MM.1S (cell line): Measurements from ENCODE around the gene ARMCX4.

ENCODE experiments used
- DNase-seq: peaks from one replicate; pipeline ENCODE4 v3.0.0-alpha.2; 2015
- H2AFZ ChIP-seq: fragments of 300-600 bp; sonication (generic); 2 replicates; pipeline ENCODE4 v1.6.0; 2016; ENCODE audit warnings: antibody characterized with exemption, low read length
- H3F3A ChIP-seq: fragments of 300-600 bp; sonication (generic); 2 replicates; pipeline ENCODE4 v1.6.1; 2016; ENCODE audit warnings: mild to moderate bottlenecking, antibody characterized with exemption, low read length, moderate library complexity, mixed read lengths; ENCODE audit not compliant: insufficient read depth
- H3K27ac ChIP-seq: fragments of 300-600 bp; sonication (generic); 2 replicates; pipeline ENCODE4 v1.5.1; 2016; ENCODE audit warnings: mild to moderate bottlenecking, low read length
- H3K27me3 ChIP-seq: fragments of 300-600 bp; sonication (generic); replicated peaks from 2 replicates; pipeline ENCODE4 v1.6.0; 2016; ENCODE audit warnings: low read length; ENCODE audit not compliant: insufficient read depth
- H3K36me3 ChIP-seq: fragments of 300-600 bp; sonication (generic); replicated peaks from 2 replicates; pipeline ENCODE4 v1.6.1; 2016; ENCODE audit warnings: mild to moderate bottlenecking, low read length, mixed read lengths; ENCODE audit not compliant: insufficient read depth
- H3K4me1 ChIP-seq: fragments of 300-600 bp; sonication (generic); 2 replicates; pipeline ENCODE4 v1.6.1; 2016; ENCODE audit warnings: low read length, mixed read lengths
- H3K4me2 ChIP-seq: fragments of 300-600 bp; sonication (generic); 2 replicates; pipeline ENCODE4 v1.6.0; 2016; ENCODE audit warnings: low read depth, low read length
- H3K4me3 ChIP-seq: fragments of 300-600 bp; sonication (generic); 2 replicates; pipeline ENCODE4 v1.5.1; 2016; ENCODE audit warnings: low read length, mixed read lengths
- H3K79me2 ChIP-seq: fragments of 300-600 bp; sonication (generic); 2 replicates; pipeline ENCODE4 v1.6.1; 2016; ENCODE audit warnings: mixed run types, low read length, mixed read lengths
- H3K9ac ChIP-seq: fragments of 300-600 bp; sonication (generic); 2 replicates; pipeline ENCODE4 v1.6.1; 2016; ENCODE audit warnings: low read length, mixed read lengths
- H3K9me2 ChIP-seq: fragments of 300-600 bp; sonication (generic); replicated peaks from 2 replicates; pipeline ENCODE4 v1.6.1; 2016; ENCODE audit warnings: mild to moderate bottlenecking, low read length, mixed read lengths; ENCODE audit not compliant: insufficient read depth
- H3K9me3 ChIP-seq: fragments of 300-600 bp; sonication (generic); replicated peaks from 2 replicates; pipeline ENCODE4 v1.6.1; 2016; ENCODE audit warnings: mild to moderate bottlenecking, low read length, mixed read lengths; ENCODE audit not compliant: insufficient read depth
- H4K20me1 ChIP-seq: fragments of 300-600 bp; sonication (generic); 2 replicates; pipeline ENCODE4 v1.6.1; 2016; ENCODE audit warnings: mild to moderate bottlenecking, low read length, moderate library complexity, mixed read lengths; ENCODE audit not compliant: insufficient read depth
- CTCF ChIP-seq: fragments of 300-600 bp; sonication (generic); IDR thresholded peaks from 2 replicates; pipeline ENCODE4 v1.5.1; 2016; ENCODE audit warnings: antibody characterized with exemption, low read length, mixed read lengths
- EZH2 ChIP-seq: fragments of 300-600 bp; sonication (generic); optimal IDR thresholded peaks from 2 replicates; pipeline ENCODE3; 2017; ENCODE audit warnings: low read depth, mild to moderate bottlenecking, antibody characterized with exemption, low read length, mixed read lengths
- EZH2phosphoT487 ChIP-seq: fragments of 300-600 bp; sonication (generic); IDR thresholded peaks from 2 replicates; pipeline ENCODE4 v1.6.1; 2018; ENCODE audit warnings: antibody characterized with exemption, low read length

Gene ARMCX4

GRCh38 chrX:101462892-101463291, 22.4 kb upstream of the ARMCX4 start:
- no peaks in the 10 kb centered on the region for H3K9me2 ChIP-seq
- no peak overlapping the region for H2AFZ ChIP-seq
- no peak for TF ChIP-seq EZH2
- TF ChIP-seq CTCF: peak; percentile 42
- no peaks in the 10 kb centered on the region for H3K9me3 ChIP-seq
- no peak overlapping the region for H3K27ac ChIP-seq
- no peak overlapping the region for H3K4me2 ChIP-seq
- no peaks in the 10 kb centered on the region for H3F3A ChIP-seq
- no peaks in the 10 kb centered on the region for H3K36me3 ChIP-seq
- H3K27me3 ChIP-seq: no peaks in the 10 kb centered on the region
- no peaks in the 10 kb centered on the region for H3K4me1 ChIP-seq
- H3K9ac ChIP-seq: no peak overlapping the region
- peak; percentile 13 for DNase-seq
- H3K79me2 ChIP-seq: no peaks in the 10 kb centered on the region
- no peaks in the 10 kb centered on the region for H4K20me1 ChIP-seq
- no peak overlapping the region for H3K4me3 ChIP-seq

- no peak overlapping the region for H3K4me3 ChIP-seq
- no peaks in the 10 kb centered on the region for H3K9me3 ChIP-seq
- H3K27me3 ChIP-seq: no peaks in the 10 kb centered on the region
- H3K4me2 ChIP-seq: no peak overlapping the region
- TF ChIP-seq EZH2 (no peak), CTCF (no peak), EZH2phosphoT487 (no peak)
- H3K9ac ChIP-seq: no peak overlapping the region
- H3K9me2 ChIP-seq: no peaks in the 10 kb centered on the region
- no peaks in the 10 kb centered on the region for H3K79me2 ChIP-seq
- no peak overlapping the region for H2AFZ ChIP-seq
- no peak for DNase-seq
- H3K27ac ChIP-seq: no peak overlapping the region
- no peaks in the 10 kb centered on the region for H3K4me1 ChIP-seq
- no peaks in the 10 kb centered on the region for H3K36me3 ChIP-seq
- no peaks in the 10 kb centered on the region for H4K20me1 ChIP-seq
- H3F3A ChIP-seq: no peaks in the 10 kb centered on the region
Measured at GRCh38 chrX:101478366-101478765, 6.9 kb upstream of the ARMCX4 start.

GRCh38 chrX:101482296-101482695, 3.0 kb upstream of the ARMCX4 start:
- H3K27me3 ChIP-seq: no peaks in the 10 kb centered on the region
- DNase-seq: no peak

More at GRCh38 chrX:101482296-101482695, 3.0 kb upstream of the ARMCX4 start:
- Histone ChIP-seq H3K4me2 (no peak overlapping the region), H3K9me2 (no peaks in the 10 kb centered on the region), H3K4me1 (no peaks in the 10 kb centered on the region), H3F3A (no peaks in the 10 kb centered on the region), H3K4me3 (no peak overlapping the region), H2AFZ (no peak overlapping the region), H3K36me3 (no peaks in the 10 kb centered on the region), H3K27ac (no peak overlapping the region), H3K9ac (no peak overlapping the region), H3K79me2 (no peaks in the 10 kb centered on the region), H3K9me3 (no peaks in the 10 kb centered on the region), H4K20me1 (no peaks in the 10 kb centered on the region)
- no peak for TF ChIP-seq EZH2
- TF ChIP-seq EZH2phosphoT487: no peak
- no peak for TF ChIP-seq CTCF
